ENCODE measurements around the gene IGF2BP1. TPM values are rescaled to one million over a fixed set of nuclear protein-coding genes. Genes with fewer than 3 reads are reported as not detected.

IGF2BP1 gene
- total and polyA plus RNA-seq, 5 donors from 2014 or later = not detected

GRCh38 chr17:49051269-49051668, 54.1 kb downstream of the IGF2BP1 start:
- H3K36me3 ChIP-seq (ENCODE audit: control insufficient read depth, insufficient read depth, low read length) = no peaks in the 10 kb centered on the region
- H3K27ac ChIP-seq (ENCODE audit: insufficient read depth, low read length, poor library complexity, severe bottlenecking) = no peak overlapping the region
- no peaks in the 10 kb centered on the region for H3K4me1 Mint-ChIP-seq
- no peaks in the 10 kb centered on the region for H3K9me3 Mint-ChIP-seq
- no peak overlapping the region for H3K27ac Mint-ChIP-seq
- H3K4me3 Mint-ChIP-seq = no peak overlapping the region
- H3K4me3 ChIP-seq (ENCODE audit: low read depth, low read length) = no peak overlapping the region
- no peak for DNase-seq
- no peaks in the 10 kb centered on the region for H3K36me3 Mint-ChIP-seq
- H3K9me3 ChIP-seq (ENCODE audit: control insufficient read depth in 2 of 2, low read length in 2 of 2) = no peaks in the 10 kb centered on the region
- H3K27me3 Mint-ChIP-seq = peaks cover 21% of the 10 kb centered on the region
- ATAC-seq (ENCODE audit: low read depth in 2 of 2) = no peak
- H3K27me3 ChIP-seq (ENCODE audit: control insufficient read depth, insufficient read depth, low read length) = peaks cover 3% of the 10 kb centered on the region
- no peaks in the 10 kb centered on the region for H3K4me1 ChIP-seq (ENCODE audit: control insufficient read depth, insufficient read depth, low read length, poor library complexity, severe bottlenecking)

GRCh38 chr17:49053171-49053829, 56.1 kb downstream of the IGF2BP1 start:
- ATAC-seq (ENCODE audit: low read depth in 2 of 2) (no peak), DNase-seq (no peak)
- no peaks in the 10 kb centered on the region for H3K4me1 ChIP-seq (ENCODE audit: control insufficient read depth, insufficient read depth, low read length, poor library complexity, severe bottlenecking)
- no peaks in the 10 kb centered on the region for H3K4me1 Mint-ChIP-seq
- H3K4me3 ChIP-seq (ENCODE audit: low read depth, low read length) = no peak overlapping the region
- H3K4me3 Mint-ChIP-seq = no peak overlapping the region
- no peaks in the 10 kb centered on the region for H3K9me3 ChIP-seq (ENCODE audit: control insufficient read depth in 2 of 2, low read length in 2 of 2)
- H3K36me3 Mint-ChIP-seq = no peaks in the 10 kb centered on the region
- H3K27ac Mint-ChIP-seq = no peak overlapping the region
- H3K27ac ChIP-seq (ENCODE audit: insufficient read depth, low read length, poor library complexity, severe bottlenecking) = no peak overlapping the region
- H3K27me3 ChIP-seq (ENCODE audit: control insufficient read depth, insufficient read depth, low read length) = peaks cover 3% of the 10 kb centered on the region
- no peaks in the 10 kb centered on the region for H3K9me3 Mint-ChIP-seq
- H3K27me3 Mint-ChIP-seq = peaks cover 23% of the 10 kb centered on the region
- H3K36me3 ChIP-seq (ENCODE audit: control insufficient read depth, insufficient read depth, low read length) = no peaks in the 10 kb centered on the region

- Mint-ChIP-seq H3K9me3 (no peaks in the 10 kb centered on the region), H3K36me3 (no peaks in the 10 kb centered on the region)
Observed at GRCh38 chr17:49054342-49055092, 57.3 kb downstream of the IGF2BP1 start.

DNA sequence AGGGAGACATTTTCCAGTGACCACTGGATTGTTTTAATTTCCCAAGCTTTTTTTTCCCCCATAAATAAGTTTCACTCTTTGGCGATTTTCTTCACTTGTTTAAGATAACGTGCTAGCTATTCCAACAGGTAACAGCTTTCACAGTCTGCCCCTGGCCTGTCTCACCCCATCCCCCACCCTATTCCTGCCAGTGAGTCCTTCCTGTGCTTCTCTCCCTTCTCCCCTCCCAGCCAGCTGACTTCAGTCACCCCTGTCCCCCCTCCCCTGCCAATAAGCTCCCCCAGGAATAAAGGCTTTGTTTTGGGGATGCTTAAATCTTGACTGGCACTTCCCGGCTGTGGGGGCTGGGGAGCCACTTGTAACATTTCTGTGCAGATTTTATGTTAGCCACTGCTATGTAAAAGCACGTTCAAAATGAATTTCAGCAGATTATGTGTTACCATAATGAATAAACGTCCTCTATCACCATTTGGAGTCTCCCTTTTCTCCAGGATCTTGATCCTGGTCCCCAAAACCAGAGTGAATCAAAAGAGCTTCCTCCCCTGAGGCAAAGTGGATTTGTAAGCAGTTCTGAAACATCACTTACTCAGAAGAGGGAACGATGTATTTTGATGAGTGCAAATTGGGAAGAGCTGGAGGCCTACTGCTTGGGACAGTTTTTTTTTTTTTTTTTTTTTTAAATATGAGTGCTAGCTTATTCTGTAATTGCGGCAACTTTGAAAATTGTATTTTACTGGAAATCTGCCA, 58.2 kb downstream of the IGF2BP1 start:
- ATAC-seq (ENCODE audit: low read depth in 2 of 2) = no peak
- no peak for DNase-seq
- Mint-ChIP-seq H3K4me1 (no peaks in the 10 kb centered on the region), H3K27me3 (peaks cover 28% of the 10 kb centered on the region), H3K27ac (no peak overlapping the region), H3K36me3 (no peaks in the 10 kb centered on the region), H3K9me3 (no peaks in the 10 kb centered on the region), H3K4me3 (no peak overlapping the region)
- no peak overlapping the region for H3K4me3 ChIP-seq (ENCODE audit: low read depth, low read length)
- no peaks in the 10 kb centered on the region for H3K4me1 ChIP-seq (ENCODE audit: control insufficient read depth, insufficient read depth, low read length, poor library complexity, severe bottlenecking)
- H3K36me3 ChIP-seq (ENCODE audit: control insufficient read depth, insufficient read depth, low read length) = no peaks in the 10 kb centered on the region
- no peak overlapping the region for H3K27ac ChIP-seq (ENCODE audit: insufficient read depth, low read length, poor library complexity, severe bottlenecking)
- H3K27me3 ChIP-seq (ENCODE audit: control insufficient read depth, insufficient read depth, low read length) = peaks cover 3% of the 10 kb centered on the region
- no peaks in the 10 kb centered on the region for H3K9me3 ChIP-seq (ENCODE audit: control insufficient read depth in 2 of 2, low read length in 2 of 2)

More at GRCh38 chr17:49054342-49055092, 57.3 kb downstream of the IGF2BP1 start:
- peaks cover 28% of the 10 kb centered on the region for H3K27me3 Mint-ChIP-seq
- DNase-seq (no peak), ATAC-seq (ENCODE audit: low read depth in 2 of 2) (no peak)
- Histone ChIP-seq H3K27ac (ENCODE audit: insufficient read depth, low read length, poor library complexity, severe bottlenecking) (no peak overlapping the region), H3K9me3 (ENCODE audit: control insufficient read depth in 2 of 2, low read length in 2 of 2) (no peaks in the 10 kb centered on the region), H3K27me3 (ENCODE audit: control insufficient read depth, insufficient read depth, low read length) (peaks cover 3% of the 10 kb centered on the region), H3K36me3 (ENCODE audit: control insufficient read depth, insufficient read depth, low read length) (no peaks in the 10 kb centered on the region), H3K4me3 (ENCODE audit: low read depth, low read length) (no peak overlapping the region), H3K4me1 (ENCODE audit: control insufficient read depth, insufficient read depth, low read length, poor library complexity, severe bottlenecking) (no peaks in the 10 kb centered on the region)
- no peak overlapping the region for H3K27ac Mint-ChIP-seq
- no peak overlapping the region for H3K4me3 Mint-ChIP-seq
- H3K4me1 Mint-ChIP-seq = no peaks in the 10 kb centered on the region

GRCh38 chr17:49061524-49061943, 64.3 kb downstream of the IGF2BP1 start:
- no peaks in the 10 kb centered on the region for H3K27me3 ChIP-seq (ENCODE audit: control insufficient read depth, insufficient read depth, low read length)
- H3K9me3 ChIP-seq (ENCODE audit: control insufficient read depth in 2 of 2, low read length in 2 of 2) = no peaks in the 10 kb centered on the region
- Mint-ChIP-seq H3K27me3 (peaks cover 11% of the 10 kb centered on the region), H3K27ac (peak overlapping the region in 1 of 3 donors; percentile 73), H3K4me1 (no peaks in the 10 kb centered on the region), H3K36me3 (no peaks in the 10 kb centered on the region), H3K9me3 (no peaks in the 10 kb centered on the region), H3K4me3 (no peak overlapping the region)
- no peak overlapping the region for H3K4me3 ChIP-seq (ENCODE audit: low read depth, low read length)
- DNase-seq = no peak
- no peak for ATAC-seq (ENCODE audit: low read depth in 2 of 2)
- H3K36me3 ChIP-seq (ENCODE audit: control insufficient read depth, insufficient read depth, low read length) = no peaks in the 10 kb centered on the region
- H3K4me1 ChIP-seq (ENCODE audit: control insufficient read depth, insufficient read depth, low read length, poor library complexity, severe bottlenecking) = no peaks in the 10 kb centered on the region
- H3K27ac ChIP-seq (ENCODE audit: insufficient read depth, low read length, poor library complexity, severe bottlenecking) = no peak overlapping the region

DNA sequence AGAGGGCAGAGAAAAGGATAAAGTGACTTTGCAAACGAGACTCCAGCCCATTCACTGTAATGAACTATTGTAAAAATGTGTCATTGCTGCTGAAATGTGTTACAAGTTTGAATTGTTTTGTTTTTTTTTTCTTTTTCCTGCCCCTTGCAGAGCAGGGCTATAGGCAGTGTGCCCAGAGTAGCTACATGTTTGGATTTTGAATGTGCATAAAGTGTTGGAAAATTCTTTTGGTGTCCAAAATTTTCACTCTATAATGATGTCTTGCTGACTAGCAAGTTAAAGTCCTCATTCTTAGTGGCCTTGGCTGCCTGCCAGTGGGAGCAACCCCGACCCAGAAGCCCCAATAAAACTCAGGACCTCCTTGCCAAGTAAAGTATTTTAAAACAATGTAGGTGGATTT, 66.5 kb downstream of the IGF2BP1 start:
- Histone ChIP-seq H3K4me3 (ENCODE audit: low read depth, low read length) (no peak overlapping the region), H3K36me3 (ENCODE audit: control insufficient read depth, insufficient read depth, low read length) (no peaks in the 10 kb centered on the region), H3K27me3 (ENCODE audit: control insufficient read depth, insufficient read depth, low read length) (no peaks in the 10 kb centered on the region), H3K9me3 (ENCODE audit: control insufficient read depth in 2 of 2, low read length in 2 of 2) (no peaks in the 10 kb centered on the region), H3K4me1 (ENCODE audit: control insufficient read depth, insufficient read depth, low read length, poor library complexity, severe bottlenecking) (no peaks in the 10 kb centered on the region), H3K27ac (ENCODE audit: insufficient read depth, low read length, poor library complexity, severe bottlenecking) (no peak overlapping the region)
- H3K27ac Mint-ChIP-seq = no peak overlapping the region
- H3K4me3 Mint-ChIP-seq = no peak overlapping the region
- H3K27me3 Mint-ChIP-seq = peaks cover 17% of the 10 kb centered on the region
- H3K9me3 Mint-ChIP-seq = no peaks in the 10 kb centered on the region
- no peaks in the 10 kb centered on the region for H3K4me1 Mint-ChIP-seq
- H3K36me3 Mint-ChIP-seq = no peaks in the 10 kb centered on the region
- ATAC-seq (ENCODE audit: low read depth in 2 of 2) (no peak), DNase-seq (no peak)

- Mint-ChIP-seq H3K4me1 (no peaks in the 10 kb centered on the region), H3K9me3 (peaks cover 0 to 2% (median 0%) of the 10 kb centered on the region in 7 donors), H3K36me3 (no peaks in the 10 kb centered on the region), H3K4me3 (no peak overlapping the region), H3K27me3 (peaks cover 21% of the 10 kb centered on the region), H3K27ac (no peak overlapping the region)
- no peak for DNase-seq
- no peaks in the 10 kb centered on the region for H3K27me3 ChIP-seq (ENCODE audit: control insufficient read depth, insufficient read depth, low read length)
- no peak overlapping the region for H3K4me3 ChIP-seq (ENCODE audit: low read depth, low read length)
- no peak overlapping the region for H3K27ac ChIP-seq (ENCODE audit: insufficient read depth, low read length, poor library complexity, severe bottlenecking)
- no peaks in the 10 kb centered on the region for H3K9me3 ChIP-seq (ENCODE audit: control insufficient read depth in 2 of 2, low read length in 2 of 2)
- H3K4me1 ChIP-seq (ENCODE audit: control insufficient read depth, insufficient read depth, low read length, poor library complexity, severe bottlenecking) = no peaks in the 10 kb centered on the region
- H3K36me3 ChIP-seq (ENCODE audit: control insufficient read depth, insufficient read depth, low read length) = no peaks in the 10 kb centered on the region
- no peak for ATAC-seq (ENCODE audit: low read depth in 2 of 2)
Observed at GRCh38 chr17:49067163-49067562, 70.0 kb downstream of the IGF2BP1 start.

All from CD4-positive, CD25-positive, alpha-beta regulatory T cell (primary cell).